Keratinocyte (primary cell): ENCODE measurements around the gene BAHCC1. TPM values are rescaled to one million over a fixed set of nuclear protein-coding genes. Genes with fewer than 3 reads are reported as not detected.

Experiments used
- DNase-seq: peaks from one replicate; pipeline ENCODE4 v3.0.0-alpha.2; 2011; ENCODE audit warnings: low read depth, missing footprints, low spot score
- FAIRE-seq: peaks from 2 replicates; lab custom pipeline; 2011; peaks lifted over from hg19 to GRCh38; lab: Jason Lieb, UNC
- H2AFZ ChIP-seq: 2 replicates; pipeline ENCODE4 v1.6.0; 2012; ENCODE audit warnings: low read length, control low read depth, inconsistent platforms; ENCODE audit not compliant: control insufficient read depth
- H3K27ac ChIP-seq: 2 replicates; pipeline ENCODE4 v1.5.1; 2011; ENCODE audit warnings: low read length; ENCODE audit not compliant: control insufficient read depth, insufficient read depth
- H3K27me3 ChIP-seq: 3 replicates; pipeline ENCODE4 v1.6.0; 2011; ENCODE audit warnings: low read length; ENCODE audit not compliant: control insufficient read depth, insufficient read depth; ENCODE audit errors: extremely low read depth
- H3K36me3 ChIP-seq, 2 experiments: 2 replicates in 1 of 2; 3 replicates in 1 of 2; pipeline ENCODE4 v1.5.1; 2011; ENCODE audit warnings: low read length in 2 of 2, mild to moderate bottlenecking in 1 of 2; ENCODE audit not compliant: control insufficient read depth in 2 of 2, insufficient read depth in 2 of 2; ENCODE audit errors: extremely low read depth in 1 of 2
- H3K4me1 ChIP-seq: 3 replicates; pipeline ENCODE4 v1.5.1; 2011; ENCODE audit warnings: low read length; ENCODE audit not compliant: control insufficient read depth, insufficient read depth; ENCODE audit errors: extremely low read depth
- H3K4me2 ChIP-seq: 3 replicates; pipeline ENCODE4 v1.6.0; 2011; ENCODE audit warnings: low read depth, low read length; ENCODE audit not compliant: control insufficient read depth, insufficient read depth; ENCODE audit errors: extremely low read depth
- H3K4me3 ChIP-seq, 3 experiments: fragments of 200-600 bp in 1 of 3; sonication (generic) in 1 of 3; 2 replicates in 2 of 3; 3 replicates in 1 of 3; pipeline ENCODE4 v1.5.1; 2011 to 2016; ENCODE audit warnings: low read length in 3 of 3, mild to moderate bottlenecking in 3 of 3, control low read depth in 2 of 3, inconsistent platforms in 1 of 3, low read depth in 1 of 3, mixed read lengths in 1 of 3, mixed run types in 1 of 3, moderate library complexity in 1 of 3; ENCODE audit not compliant: control insufficient read depth in 2 of 3, insufficient read depth in 2 of 3; ENCODE audit errors: extremely low read depth in 1 of 3
- H3K79me2 ChIP-seq: 2 replicates; pipeline ENCODE4 v1.6.0; 2012; ENCODE audit warnings: low read length; ENCODE audit not compliant: control insufficient read depth, insufficient read depth
- H3K9ac ChIP-seq: 3 replicates; pipeline ENCODE4 v1.6.0; 2011; ENCODE audit warnings: low read length; ENCODE audit not compliant: control insufficient read depth, insufficient read depth; ENCODE audit errors: extremely low read depth
- H3K9me1 ChIP-seq: 3 replicates; pipeline ENCODE4 v1.6.0; 2011; ENCODE audit warnings: low read length; ENCODE audit not compliant: control insufficient read depth, insufficient read depth; ENCODE audit errors: extremely low read depth
- H3K9me3 ChIP-seq: 2 replicates; pipeline ENCODE4 v1.5.1; 2012; ENCODE audit warnings: low read depth, low read length; ENCODE audit not compliant: control insufficient read depth
- H4K20me1 ChIP-seq: 3 replicates; pipeline ENCODE4 v1.6.0; 2011; ENCODE audit warnings: low read length; ENCODE audit not compliant: control insufficient read depth, insufficient read depth; ENCODE audit errors: extremely low read depth
- EZH2 ChIP-seq: IDR thresholded peaks from one replicate; pipeline ENCODE4 v1.6.1; 2012; ENCODE audit warnings: inconsistent platforms, mild to moderate bottlenecking, low read length, moderate library complexity
- dilution Hi-C: fragments of 300-500 bp; cut with MboI; formaldehyde crosslinking; loops from one replicate; pipeline ENCODE4 v1.7.0; 2020; ENCODE audit warnings: low sequenced_read_pairs; ENCODE audit not compliant: extremely low pct_ligation_motif_present
- polyA plus RNA-seq, 5 experiments: library from polyadenylated mRNA; depleted of rRNA in 3 of 5; stranded (reverse) in 3 of 5; stranded (forward) in 1 of 5; unstranded in 1 of 5; fragments of >200 nt; gene quantifications; 1 replicate in 1 of 5; 2 replicates in 3 of 5; 3 replicates in 1 of 5; pipeline versions ENCODE4 v1.2.1 to v1.2.3, GENCODE V29; 2011 to 2012; ENCODE audit warnings: missing spikeins in 2 of 5, low read depth in 1 of 5, low replicate concordance in 1 of 5
- TF ChIP-seq, protein P1 (sequence below), 3 experiments: IDR thresholded peaks in 1 of 3; conservative IDR thresholded peaks in 1 of 3; optimal IDR thresholded peaks in 1 of 3; 2 replicates in 2 of 3; 3 replicates in 1 of 3; pipeline versions ENCODE3 to v1.5.1; 2011; ENCODE audit warnings: low read length in 3 of 3, mild to moderate bottlenecking in 3 of 3, moderate library complexity in 2 of 3, control low read depth in 1 of 3, inconsistent platforms in 1 of 3; ENCODE audit not compliant: insufficient read depth in 2 of 3; ENCODE audit errors: extremely low read depth in 1 of 3

BAHCC1 gene
- polyA plus RNA-seq, 1 donor (not counting 4 experiments of a cell fraction or from before 2014, with no cell fraction given) = 0.52 TPM

DNA sequence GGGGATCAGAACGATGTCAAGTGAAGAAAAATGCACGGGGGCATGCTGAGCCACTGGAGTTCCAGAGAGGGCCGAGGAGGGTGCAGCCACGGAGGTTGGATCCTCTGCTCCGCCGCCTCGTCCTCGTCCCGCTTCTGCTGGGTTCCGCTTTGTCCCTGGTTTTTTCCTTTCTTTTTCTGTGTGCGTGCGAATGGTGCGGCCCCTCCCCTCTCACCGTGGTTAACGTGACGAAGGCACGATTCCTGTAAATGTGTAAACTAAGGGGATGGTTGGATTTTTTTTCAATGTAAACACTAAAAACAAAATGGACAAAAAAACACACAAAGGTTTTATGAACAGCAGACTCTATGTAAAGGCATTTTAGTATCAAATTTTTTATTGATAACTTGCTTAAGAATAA is 70.7 kb downstream of the BAHCC1 start:
- no peak for FAIRE-seq
- Histone ChIP-seq H3K4me2 (no peak overlapping the region), H3K27me3 (no peaks in the 10 kb centered on the region), H3K36me3 (no peaks in the 10 kb centered on the region), H3K9me1 (no peaks in the 10 kb centered on the region), H3K9ac (no peak overlapping the region), H3K4me1 (no peaks in the 10 kb centered on the region), H4K20me1 (no peaks in the 10 kb centered on the region), H2AFZ (no peak overlapping the region), H3K4me3 (no peak overlapping the region), H3K27ac (no peak overlapping the region), H3K79me2 (no peaks in the 10 kb centered on the region), H3K9me3 (no peaks in the 10 kb centered on the region)
- dilution Hi-C loops = no loop called here
- TF ChIP-seq, protein P1, sequence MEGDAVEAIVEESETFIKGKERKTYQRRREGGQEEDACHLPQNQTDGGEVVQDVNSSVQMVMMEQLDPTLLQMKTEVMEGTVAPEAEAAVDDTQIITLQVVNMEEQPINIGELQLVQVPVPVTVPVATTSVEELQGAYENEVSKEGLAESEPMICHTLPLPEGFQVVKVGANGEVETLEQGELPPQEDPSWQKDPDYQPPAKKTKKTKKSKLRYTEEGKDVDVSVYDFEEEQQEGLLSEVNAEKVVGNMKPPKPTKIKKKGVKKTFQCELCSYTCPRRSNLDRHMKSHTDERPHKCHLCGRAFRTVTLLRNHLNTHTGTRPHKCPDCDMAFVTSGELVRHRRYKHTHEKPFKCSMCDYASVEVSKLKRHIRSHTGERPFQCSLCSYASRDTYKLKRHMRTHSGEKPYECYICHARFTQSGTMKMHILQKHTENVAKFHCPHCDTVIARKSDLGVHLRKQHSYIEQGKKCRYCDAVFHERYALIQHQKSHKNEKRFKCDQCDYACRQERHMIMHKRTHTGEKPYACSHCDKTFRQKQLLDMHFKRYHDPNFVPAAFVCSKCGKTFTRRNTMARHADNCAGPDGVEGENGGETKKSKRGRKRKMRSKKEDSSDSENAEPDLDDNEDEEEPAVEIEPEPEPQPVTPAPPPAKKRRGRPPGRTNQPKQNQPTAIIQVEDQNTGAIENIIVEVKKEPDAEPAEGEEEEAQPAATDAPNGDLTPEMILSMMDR (optimal IDR thresholded peaks at IDR 0.05 in 1 of 3, IDR thresholded peaks at IDR 0.05 in 1 of 3, conservative IDR thresholded peaks at IDR 0.05 in 1 of 3; ENCODE audit: extremely low read depth in 1 of 3, insufficient read depth in 2 of 3, low read length in 3 of 3) = no peak
- TF ChIP-seq EZH2 = no peak
- DNase-seq = no peak

DNA sequence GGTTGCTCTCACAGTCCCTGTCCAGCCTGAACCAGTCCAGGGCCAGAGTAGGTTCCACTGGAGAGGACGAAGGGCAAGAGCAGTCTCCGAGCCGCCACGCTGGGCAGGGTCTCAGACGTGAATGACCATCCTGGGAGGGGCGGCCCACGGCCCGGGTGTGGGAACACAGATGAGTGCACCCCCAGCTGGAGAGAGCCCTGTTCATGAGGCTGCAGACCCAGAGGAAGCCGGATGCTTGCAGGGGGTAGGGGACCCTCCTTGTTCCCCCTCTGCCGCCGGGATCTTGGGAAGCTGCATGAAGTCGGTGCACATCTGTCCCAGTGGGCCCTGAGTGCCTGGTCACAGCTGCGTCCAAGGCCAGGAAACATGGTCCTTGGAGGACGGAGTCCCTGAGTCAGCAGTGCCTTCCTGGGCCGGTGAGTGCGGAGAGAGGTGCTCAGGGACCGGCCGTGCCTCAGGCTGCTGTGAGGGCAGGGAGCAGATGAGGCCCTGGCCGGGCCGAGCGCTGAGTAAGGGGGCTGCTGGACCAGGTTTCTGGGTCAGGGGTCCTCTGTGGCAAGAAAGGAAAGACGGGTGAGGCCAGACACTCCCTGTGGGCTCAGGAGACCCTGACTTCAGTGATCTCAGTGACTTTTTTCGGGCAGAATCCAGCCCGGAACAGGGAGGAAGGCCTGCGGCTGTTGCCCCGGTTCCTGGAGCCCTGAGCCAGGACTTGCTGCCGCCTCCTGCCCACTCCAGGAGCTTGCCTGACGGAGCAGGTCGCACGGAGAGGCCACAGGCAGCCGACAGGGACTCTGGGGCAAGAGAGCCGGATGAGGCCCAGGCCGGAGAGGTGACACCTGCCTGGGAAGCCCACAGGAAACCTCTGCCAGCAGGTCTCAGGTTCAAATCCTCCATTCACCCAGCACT is 71.6 kb downstream of the BAHCC1 start:
- Histone ChIP-seq H3K9me1 (no peaks in the 10 kb centered on the region), H3K4me3 (no peak overlapping the region), H3K27me3 (no peaks in the 10 kb centered on the region), H3K36me3 (no peaks in the 10 kb centered on the region), H3K9me3 (no peaks in the 10 kb centered on the region), H4K20me1 (no peaks in the 10 kb centered on the region), H3K27ac (no peak overlapping the region), H3K9ac (no peak overlapping the region), H3K4me1 (no peaks in the 10 kb centered on the region), H2AFZ (no peak overlapping the region), H3K4me2 (no peak overlapping the region), H3K79me2 (no peaks in the 10 kb centered on the region)
- DNase-seq (no peak), FAIRE-seq (no peak)
- dilution Hi-C loops = no loop called here
- TF ChIP-seq, protein P1 (optimal IDR thresholded peaks at IDR 0.05 in 1 of 3, IDR thresholded peaks at IDR 0.05 in 1 of 3, conservative IDR thresholded peaks at IDR 0.05 in 1 of 3; ENCODE audit: extremely low read depth in 1 of 3, insufficient read depth in 2 of 3, low read length in 3 of 3) = no peak
- no peak for TF ChIP-seq EZH2
